T-helper 1 cell treated with Interleukin-12 subunit alpha and Interleukin-12 subunit beta and Interleukin-4 antibody, amounts not matched to agents 30 ng/mL and 1 ng/mL, for 36 hours (primary cell): ENCODE measurements around the gene ATXN7L3. TPM values are rescaled to one million over a fixed set of nuclear protein-coding genes. Genes with fewer than 3 reads are reported as not detected.
"Not testable (repeated sequence)": the region's sequence is repeated elsewhere in the genome, so short reads cannot be mapped to it uniquely, and the experiment has no call there.

Experiments
- intact Hi-C: fragments of 100-400 bp; cut with micrococcal nuclease; formaldehyde crosslinking; loops from one replicate; pipeline ENCODE4 v1.15.1; 2024
- total RNA-seq: library from RNA; stranded (reverse); gene quantifications from 2 replicates; pipeline ENCODE4 v1.2.3, GENCODE V29; 2022

Gene ATXN7L3
- 122 and 128 TPM in 2 replicates for total RNA-seq

GRCh38 chr17:44199553-44200477, at the start of gene ATXN7L3:
ATXN7L3 (minus strand) TSS chr17:44199884; CDS start chr17:44198070, 1,814 bp downstream.
- intact Hi-C loops = loop anchor here (1.0 to 5.0 kb wide), 11 partner anchors 10 to 852 kb away; partner anchors contain the start of genes DCAKD, DHX8, G6PC3 and GPATCH8

DNA sequence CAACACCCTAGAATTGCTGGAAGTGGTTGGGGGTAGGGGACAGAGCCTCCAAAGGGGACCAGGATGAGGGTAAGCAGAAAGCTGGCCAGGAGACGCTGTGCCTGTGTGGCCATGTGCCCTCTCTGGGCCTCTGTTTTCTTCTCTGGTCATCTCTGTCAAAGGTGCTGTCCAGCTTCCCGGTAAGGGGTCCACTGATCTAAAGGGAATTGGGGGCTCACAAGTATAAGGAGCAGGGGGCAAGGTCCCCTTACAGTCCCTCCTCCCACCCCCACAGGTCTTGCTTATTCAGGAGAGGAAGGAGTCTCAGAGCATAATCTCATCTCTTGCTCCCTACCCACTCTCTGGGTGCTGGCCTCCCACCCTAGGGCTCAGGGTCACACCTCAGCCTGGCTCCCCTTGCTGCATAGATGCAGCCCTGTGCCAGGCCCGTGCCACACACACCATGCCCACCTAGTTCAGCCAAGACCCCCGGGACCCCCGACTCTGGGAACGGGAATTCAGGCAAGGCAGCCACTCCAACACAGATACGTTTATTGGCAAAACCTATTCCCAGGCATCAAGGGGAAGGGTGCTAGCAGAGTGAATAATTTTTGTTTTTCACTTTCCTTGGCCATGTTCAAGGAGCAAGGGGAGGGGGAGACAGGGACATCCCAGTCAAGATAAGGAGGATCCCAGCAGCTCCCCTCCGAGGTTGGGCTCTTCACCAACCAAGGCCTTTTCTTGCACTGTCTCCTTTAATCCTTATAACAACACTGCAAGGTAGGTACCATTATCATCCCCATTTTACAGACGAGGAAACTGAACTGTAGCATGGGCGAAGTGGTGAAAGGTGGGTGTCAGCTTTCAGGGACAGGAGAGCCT, 48.4 kb upstream of the ATXN7L3 start:
- intact Hi-C loops = no loop called here

- intact Hi-C loops = no loop called here
Observed at GRCh38 chr17:44247440-44247841, 47.8 kb upstream of the ATXN7L3 start.

- intact Hi-C loops = no loop called here
Observed at GRCh38 chr17:44241106-44241624, 41.5 kb upstream of the ATXN7L3 start.

- intact Hi-C loops = not testable (repeated sequence)
Observed at GRCh38 chr17:44237886-44238285, 38.2 kb upstream of the ATXN7L3 start.

DNA sequence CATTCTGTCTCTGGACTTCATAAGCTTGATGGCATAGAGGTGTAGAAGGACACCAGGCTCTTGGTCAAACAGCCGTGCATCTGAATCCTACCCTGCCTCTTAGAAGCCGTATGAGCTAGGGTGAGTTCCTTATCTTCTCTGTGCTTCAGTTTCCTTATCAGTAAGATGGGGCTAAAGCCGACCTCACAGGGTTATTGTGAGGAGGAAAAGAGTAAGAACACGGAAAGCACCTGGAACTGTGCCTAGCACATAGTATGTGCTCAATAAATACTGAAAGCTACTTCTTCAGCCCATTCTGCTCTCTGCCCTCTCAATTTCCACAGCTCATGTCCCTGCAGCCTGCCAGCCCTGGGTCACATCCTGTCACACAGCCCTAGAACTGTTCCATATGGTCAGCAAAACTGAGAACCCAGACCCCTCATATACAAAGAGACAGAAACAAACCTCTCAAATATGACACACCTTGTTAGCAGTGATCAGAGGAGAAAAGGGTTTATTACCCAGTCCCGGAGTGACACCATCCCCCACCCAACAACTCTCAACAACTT, 36.8 kb upstream of the ATXN7L3 start:
- intact Hi-C loops = no loop called here

- intact Hi-C loops = no loop called here
Observed at GRCh38 chr17:44235583-44235936, 35.9 kb upstream of the ATXN7L3 start.

- intact Hi-C loops = no loop called here
Observed at GRCh38 chr17:44233582-44233981, 33.9 kb upstream of the ATXN7L3 start.

GRCh38 chr17:44232061-44232460, 32.4 kb upstream of the ATXN7L3 start:
- intact Hi-C loops = no loop called here

- intact Hi-C loops = no loop called here
Observed at GRCh38 chr17:44230140-44230539, 30.5 kb upstream of the ATXN7L3 start.

- intact Hi-C loops = no loop called here
Observed at GRCh38 chr17:44229090-44229489, 29.4 kb upstream of the ATXN7L3 start.

- intact Hi-C loops = loop anchor here (5.0 kb wide), 2 partner anchors 279 to 296 kb away; partner anchors contain the start of gene GPATCH8
Observed at GRCh38 chr17:44223541-44224071, 23.9 kb upstream of the ATXN7L3 start.

- intact Hi-C loops = loop anchor here (5.0 kb wide), 2 partner anchors 280 to 295 kb away; partner anchors contain the start of gene GPATCH8
Observed at GRCh38 chr17:44222112-44222869, 22.6 kb upstream of the ATXN7L3 start.

- intact Hi-C loops = loop anchor here (1.0 to 5.0 kb wide), 6 partner anchors 25 to 294 kb away; partner anchors contain the start of genes GPATCH8, RUNDC3A, SLC25A39 and TMUB2
Observed at GRCh38 chr17:44221862-44222111, 22.1 kb upstream of the ATXN7L3 start.

- intact Hi-C loops = loop anchor here (1.0 to 5.0 kb wide), 6 partner anchors 25 to 294 kb away; partner anchors contain the start of genes GPATCH8, RUNDC3A, SLC25A39 and TMUB2
Observed at GRCh38 chr17:44221084-44221861, 21.6 kb upstream of the ATXN7L3 start.

- intact Hi-C loops = loop anchor here (1.0 to 5.0 kb wide), 6 partner anchors 26 to 293 kb away; partner anchors contain the start of genes GPATCH8, RUNDC3A, SLC25A39 and TMUB2
Observed at GRCh38 chr17:44220213-44221083, 20.8 kb upstream of the ATXN7L3 start.

DNA sequence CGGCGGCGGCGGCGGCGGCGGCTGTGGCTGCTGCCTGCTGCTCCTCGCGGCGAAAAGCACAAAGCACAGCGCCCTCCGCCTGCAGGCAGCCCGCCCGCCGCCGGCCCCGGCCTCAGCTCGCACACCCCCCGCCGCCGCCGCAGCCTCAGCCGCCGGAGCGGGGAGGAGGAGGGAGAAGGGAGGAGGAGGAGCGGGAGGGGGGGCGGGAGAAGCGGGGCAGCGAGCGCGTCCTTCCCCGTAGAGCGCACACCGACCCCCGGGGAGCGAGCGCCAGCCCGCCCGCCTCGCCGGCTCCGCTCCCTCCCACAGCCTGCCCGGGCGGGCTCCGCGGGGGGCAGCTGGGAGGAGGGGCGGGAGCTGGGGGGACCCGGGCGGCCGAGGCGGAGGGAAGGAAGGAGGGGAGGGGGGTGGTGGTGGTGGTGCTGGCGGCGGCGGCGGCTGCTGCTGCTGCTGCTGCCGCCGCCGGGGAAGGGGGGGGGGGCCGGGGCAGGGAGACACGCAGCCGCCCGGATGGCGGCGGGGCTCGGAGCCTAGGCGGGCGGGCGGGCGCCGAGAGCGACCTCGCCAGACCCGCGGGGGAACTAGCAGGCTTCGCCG, 20.0 kb upstream of the ATXN7L3 start, which contains the start of gene UBTF:
TSS of gene UBTF (minus strand) at position 60 of the 597 bp plus-strand sequence. CDS start 1,446 bp downstream, outside the sequence.
- intact Hi-C loops = loop anchor here (5.0 kb wide), 3 partner anchors 283 to 678 kb away; partner anchors contain the start of genes EFTUD2 and GPATCH8
